H1 (cell line): Measurements from ENCODE around the gene PRKAA1. TPM values are rescaled to one million over a fixed set of nuclear protein-coding genes. Genes with fewer than 3 reads are reported as not detected.

ENCODE experiments used
- ASH2L ChIP-seq: fragments of 200-600, 300-600 bp; sonication (generic); IDR thresholded peaks from one replicate; pipeline ENCODE4 v1.7.1; 2017; ENCODE audit warnings: low read length
- CHD7 ChIP-seq: fragments of 300-600 bp; sonication (generic); IDR thresholded peaks from 2 replicates; pipeline ENCODE4 v1.7.1; 2012; ENCODE audit warnings: low read length, moderate library complexity, mild to moderate bottlenecking, inconsistent platforms; ENCODE audit not compliant: insufficient replicate concordance
- KDM1A ChIP-seq: fragments of 200-600, 300-600 bp; sonication (generic); IDR thresholded peaks from 2 replicates; pipeline ENCODE4 v1.7.1; 2016; ENCODE audit warnings: mild to moderate bottlenecking, low read length, borderline replicate concordance
- NANOG ChIP-seq: IDR thresholded peaks from 2 replicates; pipeline ENCODE4 v1.6.1; 2011; ENCODE audit warnings: low read length, low read depth, mild to moderate bottlenecking, inconsistent platforms; ENCODE audit not compliant: insufficient read depth, poor library complexity, severe bottlenecking
- POLR2AphosphoS5 ChIP-seq: IDR thresholded peaks from 2 replicates; pipeline ENCODE4 v1.6.1; 2011; ENCODE audit warnings: low read depth, low read length
- RAD21 ChIP-seq, 2 experiments: IDR thresholded peaks in 1 of 2; conservative IDR thresholded peaks in 1 of 2; 2 replicates each; pipeline ENCODE4 v1.6.1; 2011; ENCODE audit warnings: low read depth in 2 of 2, low read length in 2 of 2, improper control_type of control experiment in 1 of 2, inconsistent platforms in 1 of 2, mild to moderate bottlenecking in 1 of 2, moderate library complexity in 1 of 2
- SAP30 ChIP-seq: fragments of 300-600 bp; sonication (generic); IDR thresholded peaks from 2 replicates; pipeline ENCODE4 v1.7.1; 2012; ENCODE audit warnings: low read length, moderate library complexity, mild to moderate bottlenecking, inconsistent platforms; ENCODE audit not compliant: insufficient read depth, insufficient replicate concordance
- SIRT6 ChIP-seq: IDR thresholded peaks from one replicate; pipeline ENCODE4 v1.7.1; 2012; ENCODE audit warnings: low read length, inconsistent platforms
- SP4 ChIP-seq: IDR thresholded peaks from 2 replicates; pipeline ENCODE4 v1.6.1; 2012; ENCODE audit warnings: low read length, inconsistent platforms
- polyA plus RNA-seq, 7 experiments: library from polyadenylated mRNA; depleted of rRNA in 3 of 7; stranded (reverse) in 5 of 7; unstranded in 2 of 7; fragments of >200 nt in 5 of 7; fragments of 200-250 nt in 2 of 7; gene quantifications; 1 replicate in 5 of 7; 2 replicates in 1 of 7; 4 replicates in 1 of 7; pipeline versions ENCODE4 v1.2.1 to v1.2.3, GENCODE V29; 2011 to 2013; ENCODE audit warnings: missing spikeins in 2 of 7, mixed read lengths in 2 of 7
- total RNA-seq: library from RNA; stranded (reverse); fragmentation: NEBNext Ultra II Directional; extraction: Animal tissue kit (Norgen Biotek cat#: 25700); gene quantifications from 2 replicates; pipeline ENCODE4 v1.2.1, GENCODE V29; 2021

The PRKAA1 gene
- total and polyA plus RNA-seq, 2 of the 8 experiments (the other 6 are each of a cell fraction or from before 2014, with no cell fraction given) = 10.4 to 33.1 TPM

DNA sequence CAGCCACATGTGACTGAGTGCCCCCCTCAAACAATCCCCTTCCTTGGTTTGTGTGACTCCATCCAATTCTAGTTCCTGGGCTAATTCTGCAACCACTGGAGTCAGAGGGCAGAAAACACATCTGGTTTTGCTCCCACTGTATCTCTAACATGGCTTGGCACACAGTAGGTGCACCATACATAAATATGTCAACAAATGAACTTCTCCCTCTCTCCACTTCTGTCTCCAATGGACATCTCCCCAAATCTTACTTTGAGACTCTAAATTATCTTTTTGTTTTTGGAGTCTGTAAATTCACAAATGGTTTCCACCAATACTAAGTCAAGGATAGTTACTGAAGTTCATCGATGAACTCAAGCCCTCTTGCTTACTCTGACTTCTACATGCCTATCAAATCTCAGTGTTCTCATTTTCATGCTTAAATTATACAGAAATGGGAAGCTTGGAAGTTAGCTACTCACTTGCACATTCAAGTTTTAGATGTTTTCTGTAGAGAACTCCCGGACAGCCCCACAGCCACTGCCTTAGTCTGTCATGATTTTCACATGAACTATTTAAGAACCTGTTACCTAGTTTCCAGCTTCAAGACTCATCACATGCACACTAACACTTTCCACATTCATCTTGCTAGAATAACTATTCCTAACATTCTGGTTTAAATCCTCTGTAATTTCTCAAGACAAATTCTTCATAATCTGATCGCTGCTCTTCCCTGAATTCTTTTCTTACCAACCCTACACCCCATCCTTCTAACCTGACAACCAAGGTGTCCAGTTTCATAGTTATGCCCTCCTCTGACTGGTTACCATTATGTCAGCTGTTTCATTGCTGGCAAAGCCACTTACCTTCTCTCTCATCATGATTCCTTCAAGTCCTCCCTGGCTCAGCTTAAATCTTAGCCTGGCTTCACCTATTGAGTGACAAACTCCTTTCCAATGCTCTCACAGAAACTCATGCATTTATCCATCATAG lies 30.8 kb upstream of the PRKAA1 start (continued):
- no peak for TF ChIP-seq RAD21 (IDR thresholded peaks at IDR 0.05 in 1 of 2, conservative IDR thresholded peaks at IDR 0.05 in 1 of 2; ENCODE audit: low read depth in 2 of 2, low read length in 2 of 2)
- no peak for TF ChIP-seq SAP30
- no peak for TF ChIP-seq KDM1A
- peak; percentile 84 for TF ChIP-seq POLR2AphosphoS5
- TF ChIP-seq SIRT6 = no peak
- no peak for TF ChIP-seq NANOG
- TF ChIP-seq CHD7 = peak; percentile 6
- peak; percentile 64; the same call in 1 of the 2 replicates for TF ChIP-seq SP4
- TF ChIP-seq ASH2L = no peak
